HCT116 (cell line): ENCODE measurements around the gene SLC27A2. TPM values are rescaled to one million over a fixed set of nuclear protein-coding genes. Genes with fewer than 3 reads are reported as not detected.
A peak's percentile ranks its signal among the peaks of the same experiment; 100 is the strongest.

Experiments
- ATAC-seq: fragments of 200-7000 bp; cut with Tn5 transposase; 2 replicates; pipeline ENCODE4 v1.9.1; 2020; ENCODE audit warnings: mild to moderate bottlenecking, moderate library complexity
- BruUV-seq: library from RNA; stranded (reverse); fragments of 400-500 nt; replicated peaks from 2 replicates; lab custom pipeline; 2021; lab: Mats Ljungman, UMichigan
- CTCF ChIA-PET: fragments of 300-600 bp; sonication (Branson Sonifier 250); formaldehyde crosslinking; loops from one replicate; lab custom pipeline; 2021; ENCODE audit warnings: antibody characterized with exemption; lab: Charles Lee
- POLR2A ChIA-PET: fragments of 300-600, 350-600 bp; sonication (Branson Sonifier 250); formaldehyde crosslinking; loops from one replicate; lab custom pipeline; 2021; ENCODE audit warnings: antibody characterized with exemption; lab: Charles Lee
- RAD21 ChIA-PET, 2 experiments: fragments of 300-600 bp; sonication (Branson Sonifier 250); formaldehyde crosslinking; loops; one replicate each; lab custom pipeline; 2023; ENCODE audit warnings: low total read pairs in 2 of 2; ENCODE audit not compliant: uncharacterized antibody in 2 of 2, unreplicated experiment in 2 of 2, low non-redundant PET in 1 of 2; lab: Charles Lee
- DNase-seq: peaks from one replicate; pipeline ENCODE4 v3.0.0-alpha.2; 2010; ENCODE audit warnings: low read depth, low spot score
- H2AFZ ChIP-seq: fragments of 200-600 bp; shearing (Covaris generic), sonication (generic); 2 replicates; pipeline ENCODE4 v1.6.1; 2017; ENCODE audit warnings: low read depth, mixed run types, mixed read lengths, antibody characterized with exemption, low read length; ENCODE audit not compliant: poor library complexity, severe bottlenecking
- H3K27ac ChIP-seq: 2 replicates; pipeline ENCODE4 v1.5.1; 2012; ENCODE audit warnings: low read depth, low read length
- H3K27me3 ChIP-seq: fragments of 200-600 bp; sonication (generic); 2 replicates; pipeline ENCODE4 v1.6.1; 2016; ENCODE audit warnings: mixed run types, low read length, mixed read lengths; ENCODE audit not compliant: insufficient read depth
- H3K36me3 ChIP-seq, 2 experiments: fragments of 200-500 bp in 1 of 2; fragments of 200-600 bp in 1 of 2; sonication (Bioruptor generic) in 1 of 2; sonication (generic) in 1 of 2; 2 replicates each; pipeline versions ENCODE4 v1.5.1 to v1.6.1; 2014 to 2016; ENCODE audit warnings: low read length in 2 of 2, inconsistent platforms in 1 of 2, mixed read lengths in 1 of 2, mixed run types in 1 of 2; ENCODE audit not compliant: insufficient read depth in 2 of 2, control insufficient read depth in 1 of 2
- H3K4me1 ChIP-seq, 2 experiments: fragments of 200-600 bp in 1 of 2; sonication (generic) in 1 of 2; 2 replicates each; pipeline versions ENCODE4 v1.5.1 to v1.6.1; 2012 to 2017; ENCODE audit warnings: low read length in 2 of 2, inconsistent platforms in 1 of 2, mild to moderate bottlenecking in 1 of 2, mixed read lengths in 1 of 2, mixed run types in 1 of 2, moderate library complexity in 1 of 2; ENCODE audit not compliant: insufficient read depth in 2 of 2, control insufficient read depth in 1 of 2
- H3K4me2 ChIP-seq: fragments of 200-600 bp; sonication (generic); 2 replicates; pipeline ENCODE4 v1.6.1; 2017; ENCODE audit warnings: mixed run types, low read length, mixed read lengths
- H3K4me3 ChIP-seq, 2 experiments: fragments of 200-600 bp in 1 of 2; sonication (generic) in 1 of 2; replicated peaks in 1 of 2; 2 replicates each; pipeline ENCODE4 v1.5.1; 2011 to 2016; ENCODE audit warnings: low read length in 2 of 2, control low read depth in 1 of 2, low read depth in 1 of 2, mild to moderate bottlenecking in 1 of 2, mixed read lengths in 1 of 2, mixed run types in 1 of 2
- H3K79me2 ChIP-seq: fragments of 200-600 bp; sonication (generic); 2 replicates; pipeline ENCODE4 v1.6.1; 2017; ENCODE audit warnings: mild to moderate bottlenecking, mixed run types, low read length, moderate library complexity, mixed read lengths; ENCODE audit not compliant: insufficient read depth
- H3K9ac ChIP-seq: fragments of 200-600 bp; sonication (generic); 2 replicates; pipeline ENCODE4 v1.6.1; 2016; ENCODE audit warnings: low read length, mixed read lengths
- H3K9me2 ChIP-seq: fragments of 200-600 bp; sonication (generic), shearing (Covaris generic); 2 replicates; pipeline ENCODE4 v1.6.1; 2017; ENCODE audit warnings: mixed run types, mild to moderate bottlenecking, moderate library complexity; ENCODE audit not compliant: insufficient read depth
- H3K9me3 ChIP-seq, 2 experiments: fragments of 200-500 bp in 1 of 2; fragments of 200-600 bp in 1 of 2; sonication (Bioruptor generic) in 1 of 2; sonication (generic) in 1 of 2; 2 replicates each; pipeline ENCODE4 v1.6.1; 2014 to 2017; ENCODE audit warnings: low read length in 2 of 2, mixed read lengths in 2 of 2, inconsistent platforms in 1 of 2, low read depth in 1 of 2, mild to moderate bottlenecking in 1 of 2, mixed run types in 1 of 2, moderate library complexity in 1 of 2; ENCODE audit not compliant: control insufficient read depth in 1 of 2, insufficient read depth in 1 of 2
- H4K20me1 ChIP-seq: fragments of 200-600 bp; sonication (generic), shearing (Covaris generic); 2 replicates; pipeline ENCODE4 v1.6.1; 2017; ENCODE audit warnings: mixed run types, mild to moderate bottlenecking, moderate library complexity; ENCODE audit not compliant: insufficient read depth
- CBX3 ChIP-seq: IDR thresholded peaks from 2 replicates; pipeline ENCODE4 v1.6.1; 2012; ENCODE audit warnings: low read depth
- EGR1 ChIP-seq: IDR thresholded peaks from 2 replicates; pipeline ENCODE4 v1.6.1; 2012; ENCODE audit warnings: low read depth
- ELF1 ChIP-seq: IDR thresholded peaks from 2 replicates; pipeline ENCODE4 v1.6.1; 2012; ENCODE audit warnings: low read depth, borderline replicate concordance
- EZH2phosphoT487 ChIP-seq: fragments of 200-600 bp; IDR thresholded peaks from 2 replicates; pipeline ENCODE4 v1.6.1; 2018; ENCODE audit warnings: antibody characterized with exemption, borderline replicate concordance
- FOSL1 ChIP-seq: IDR thresholded peaks from 2 replicates; pipeline ENCODE4 v1.6.1; 2012; ENCODE audit warnings: low read depth
- JUND ChIP-seq: IDR thresholded peaks from 2 replicates; pipeline ENCODE4 v1.6.1; 2012
- RAD21 ChIP-seq: IDR thresholded peaks from 2 replicates; pipeline ENCODE4 v1.6.1; 2012; ENCODE audit warnings: low read depth, mild to moderate bottlenecking
- SIN3A ChIP-seq: IDR thresholded peaks from 2 replicates; pipeline ENCODE4 v1.6.1; 2012; ENCODE audit warnings: low read depth
- SP1 ChIP-seq: IDR thresholded peaks from 2 replicates; pipeline ENCODE4 v1.6.1; 2012; ENCODE audit warnings: low read depth
- SRF ChIP-seq: IDR thresholded peaks from 2 replicates; pipeline ENCODE4 v1.6.1; 2012; ENCODE audit warnings: low read depth
- TCF7L2 ChIP-seq: IDR thresholded peaks from 2 replicates; pipeline ENCODE4 v1.7.0; 2011; ENCODE audit warnings: borderline replicate concordance, inconsistent platforms; ENCODE audit not compliant: insufficient read depth, insufficient read length; ENCODE audit errors: extremely low read depth
- YY1 ChIP-seq: IDR thresholded peaks from 2 replicates; pipeline ENCODE4 v1.6.1; 2011; ENCODE audit warnings: low read length, low read depth, moderate library complexity, mild to moderate bottlenecking; ENCODE audit not compliant: insufficient replicate concordance; ENCODE audit errors: extremely low read depth
- ZFX ChIP-seq: fragments of 450-650 bp; IDR thresholded peaks from 2 replicates; pipeline ENCODE4 v1.6.1; 2017
- ZNF274 ChIP-seq: fragments of 200-500 bp; sonication (Bioruptor generic); IDR thresholded peaks from 2 replicates; pipeline ENCODE4 v1.6.1; 2014; ENCODE audit warnings: mild to moderate bottlenecking, low read depth, low read length, inconsistent platforms
- intact Hi-C: fragments of 100-400 bp; cut with micrococcal nuclease; formaldehyde crosslinking; loops from 2 replicates; pipeline ENCODE4 v1.10.0; 2022
- total RNA-seq: library from RNA; stranded (reverse); gene quantifications from one replicate; pipeline ENCODE4 v1.2.1, GENCODE V29; 2021; ENCODE audit not compliant: unreplicated experiment
- TF ChIP-seq, protein P1 (sequence below): IDR thresholded peaks from 2 replicates; pipeline ENCODE4 v1.6.1; 2011; ENCODE audit warnings: mild to moderate bottlenecking, low read length, moderate library complexity; ENCODE audit not compliant: insufficient replicate concordance; ENCODE audit errors: extremely low read depth
- TF ChIP-seq, protein P2 (sequence below): IDR thresholded peaks from 2 replicates; pipeline ENCODE4 v1.6.1; 2012
- TF ChIP-seq, protein P3 (sequence below): IDR thresholded peaks from 2 replicates; pipeline ENCODE4 v1.6.1; 2012
- TF ChIP-seq, protein P4 (sequence below), 3 experiments: fragments of 200-600 bp in 1 of 3; sonication (generic) in 1 of 3; IDR thresholded peaks in 2 of 3; conservative IDR thresholded peaks in 1 of 3; 2 replicates each; pipeline ENCODE4 v1.5.1; 2012 to 2017; ENCODE audit warnings: low read depth in 2 of 3, low read length in 2 of 3, antibody characterized with exemption in 1 of 3, borderline replicate concordance in 1 of 3, control low read depth in 1 of 3, mild to moderate bottlenecking in 1 of 3, mixed read lengths in 1 of 3, mixed run types in 1 of 3, moderate library complexity in 1 of 3; ENCODE audit not compliant: insufficient read depth in 1 of 3

Gene SLC27A2
- total RNA-seq, 1 experiment from 2014 or later: 14.0 TPM

DNA sequence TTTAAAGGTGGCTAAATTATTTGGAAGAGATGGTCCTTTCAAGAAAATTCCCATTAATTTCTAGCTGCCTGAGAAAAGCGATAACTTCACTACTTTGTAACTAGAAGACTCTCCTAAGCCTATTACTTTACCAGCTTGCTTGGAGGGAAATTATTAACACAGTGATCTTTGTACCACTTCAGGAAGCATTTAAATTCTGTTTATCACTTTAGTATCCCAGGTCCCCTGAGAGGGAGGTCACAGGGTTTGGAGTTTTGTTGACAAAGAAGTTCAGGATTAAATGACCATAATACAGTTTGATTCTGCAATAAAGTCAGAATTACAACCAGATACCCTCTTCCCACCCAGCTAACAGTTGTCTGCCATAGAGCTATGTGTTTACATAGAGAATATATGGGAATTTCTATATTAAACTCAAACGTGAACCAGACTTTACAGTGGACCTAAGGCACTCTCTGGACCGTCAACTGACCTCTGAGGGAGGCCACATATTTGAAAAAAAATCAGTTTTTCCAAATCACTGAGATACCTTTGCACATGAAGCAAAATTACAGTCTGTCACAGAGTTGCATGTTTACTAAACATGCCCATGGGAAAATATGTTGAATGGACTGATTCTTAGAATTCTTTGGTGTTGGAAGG lies 3.0 kb downstream of the SLC27A2 start:
- DNase-seq: no peak
- POLR2A ChIA-PET: interaction anchor here (0.6 kb wide), 1 partner anchor 1816 kb away, joined by 4 read pairs; no protein-coding TSS in a partner anchor
- CTCF ChIA-PET: no interaction called here
- Histone ChIP-seq H3K9me2 (no peaks in the 10 kb centered on the region), H3K79me2 (no peaks in the 10 kb centered on the region), H3K36me3 (no peaks in the 10 kb centered on the region), H3K9ac (no peak overlapping the region), H3K27me3 (no peaks in the 10 kb centered on the region), H4K20me1 (no peaks in the 10 kb centered on the region), H3K4me1 (peaks cover 9 to 20% of the 10 kb centered on the region in 2 experiments; a peak in 3 of 4 replicates), H2AFZ (no peak overlapping the region), H3K9me3 (no peaks in the 10 kb centered on the region), H3K4me2 (no peak overlapping the region), H3K4me3 (no peak overlapping the region), H3K27ac (no peak overlapping the region)
- RAD21 ChIA-PET: no interaction called here
- intact Hi-C loops: no loop called here
- TSS peak; percentile 22 for BruUV-seq
- no peak for TF ChIP-seq ZFX
- TF ChIP-seq, protein P1, sequence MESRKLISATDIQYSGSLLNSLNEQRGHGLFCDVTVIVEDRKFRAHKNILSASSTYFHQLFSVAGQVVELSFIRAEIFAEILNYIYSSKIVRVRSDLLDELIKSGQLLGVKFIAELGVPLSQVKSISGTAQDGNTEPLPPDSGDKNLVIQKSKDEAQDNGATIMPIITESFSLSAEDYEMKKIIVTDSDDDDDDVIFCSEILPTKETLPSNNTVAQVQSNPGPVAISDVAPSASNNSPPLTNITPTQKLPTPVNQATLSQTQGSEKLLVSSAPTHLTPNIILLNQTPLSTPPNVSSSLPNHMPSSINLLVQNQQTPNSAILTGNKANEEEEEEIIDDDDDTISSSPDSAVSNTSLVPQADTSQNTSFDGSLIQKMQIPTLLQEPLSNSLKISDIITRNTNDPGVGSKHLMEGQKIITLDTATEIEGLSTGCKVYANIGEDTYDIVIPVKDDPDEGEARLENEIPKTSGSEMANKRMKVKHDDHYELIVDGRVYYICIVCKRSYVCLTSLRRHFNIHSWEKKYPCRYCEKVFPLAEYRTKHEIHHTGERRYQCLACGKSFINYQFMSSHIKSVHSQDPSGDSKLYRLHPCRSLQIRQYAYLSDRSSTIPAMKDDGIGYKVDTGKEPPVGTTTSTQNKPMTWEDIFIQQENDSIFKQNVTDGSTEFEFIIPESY: no peak
- TF ChIP-seq, protein P2, sequence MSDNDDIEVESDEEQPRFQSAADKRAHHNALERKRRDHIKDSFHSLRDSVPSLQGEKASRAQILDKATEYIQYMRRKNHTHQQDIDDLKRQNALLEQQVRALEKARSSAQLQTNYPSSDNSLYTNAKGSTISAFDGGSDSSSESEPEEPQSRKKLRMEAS: no peak
- no peak for TF ChIP-seq EZH2phosphoT487
- TF ChIP-seq, protein P3, sequence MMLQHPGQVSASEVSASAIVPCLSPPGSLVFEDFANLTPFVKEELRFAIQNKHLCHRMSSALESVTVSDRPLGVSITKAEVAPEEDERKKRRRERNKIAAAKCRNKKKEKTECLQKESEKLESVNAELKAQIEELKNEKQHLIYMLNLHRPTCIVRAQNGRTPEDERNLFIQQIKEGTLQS: no peak
- TF ChIP-seq ZNF274: no peak
- no peak for TF ChIP-seq SRF
- TF ChIP-seq EGR1: no peak
- TF ChIP-seq SP1: no peak
- TF ChIP-seq RAD21: no peak
- TF ChIP-seq SIN3A: no peak
- TF ChIP-seq CBX3: no peak
- TF ChIP-seq ELF1: no peak
- TF ChIP-seq YY1: no peak
- TF ChIP-seq, protein P4, sequence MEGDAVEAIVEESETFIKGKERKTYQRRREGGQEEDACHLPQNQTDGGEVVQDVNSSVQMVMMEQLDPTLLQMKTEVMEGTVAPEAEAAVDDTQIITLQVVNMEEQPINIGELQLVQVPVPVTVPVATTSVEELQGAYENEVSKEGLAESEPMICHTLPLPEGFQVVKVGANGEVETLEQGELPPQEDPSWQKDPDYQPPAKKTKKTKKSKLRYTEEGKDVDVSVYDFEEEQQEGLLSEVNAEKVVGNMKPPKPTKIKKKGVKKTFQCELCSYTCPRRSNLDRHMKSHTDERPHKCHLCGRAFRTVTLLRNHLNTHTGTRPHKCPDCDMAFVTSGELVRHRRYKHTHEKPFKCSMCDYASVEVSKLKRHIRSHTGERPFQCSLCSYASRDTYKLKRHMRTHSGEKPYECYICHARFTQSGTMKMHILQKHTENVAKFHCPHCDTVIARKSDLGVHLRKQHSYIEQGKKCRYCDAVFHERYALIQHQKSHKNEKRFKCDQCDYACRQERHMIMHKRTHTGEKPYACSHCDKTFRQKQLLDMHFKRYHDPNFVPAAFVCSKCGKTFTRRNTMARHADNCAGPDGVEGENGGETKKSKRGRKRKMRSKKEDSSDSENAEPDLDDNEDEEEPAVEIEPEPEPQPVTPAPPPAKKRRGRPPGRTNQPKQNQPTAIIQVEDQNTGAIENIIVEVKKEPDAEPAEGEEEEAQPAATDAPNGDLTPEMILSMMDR (IDR thresholded peaks at IDR 0.05 in 2 of 3, conservative IDR thresholded peaks at IDR 0.05 in 1 of 3; ENCODE audit: borderline replicate concordance in 1 of 3, insufficient read depth in 1 of 3, low read depth in 2 of 3, low read length in 2 of 3): no peak
- no peak for TF ChIP-seq FOSL1
- no peak for TF ChIP-seq JUND
- TF ChIP-seq TCF7L2: no peak
- ATAC-seq: no peak
